Vagina (tissue), 2 donors: ENCODE results near the gene RNF144B. TPM values are rescaled to one million over a fixed set of nuclear protein-coding genes. Genes with fewer than 3 reads are reported as not detected.
"Not testable (repeated sequence)": the region's sequence is repeated elsewhere in the genome, so short reads cannot be mapped to it uniquely, and the experiment has no call there.

Experiments
- DNase-seq, 2 donors: peaks; one replicate each; pipeline ENCODE4 v3.0.0-alpha.2; 2017; ENCODE audit errors: extremely low spot score in 2 of 2
- H3K27ac ChIP-seq: fragments of 200-600 bp; sonication (generic); one replicate; pipeline ENCODE4 v1.5.1; 2019
- H3K27me3 ChIP-seq: fragments of 200-600 bp; sonication (generic); one replicate; pipeline ENCODE4 v1.5.1; 2019
- H3K36me3 ChIP-seq, 2 donors: fragments of 200-600 bp; sonication (generic); one replicate each; pipeline ENCODE4 v1.5.1; 2017 to 2019
- H3K4me1 ChIP-seq: fragments of 200-600 bp; sonication (generic); one replicate; pipeline ENCODE4 v1.5.1; 2019
- H3K4me3 ChIP-seq, 2 donors: fragments of 200-600 bp; sonication (generic); 1 replicate in 1 of 2; 2 replicates in 1 of 2; pipeline ENCODE4 v1.5.1; 2016 to 2019
- H3K9me3 ChIP-seq: fragments of 200-600 bp; sonication (generic); one replicate; pipeline ENCODE4 v1.5.1; 2019
- CTCF ChIP-seq, 3 experiments: fragments of 450-650 bp in 2 of 3; fragments of 200-600 bp in 1 of 3; sonication (generic) in 1 of 3; IDR thresholded peaks; one replicate each; pipeline ENCODE4 v1.5.1; 2017 to 2019; ENCODE audit warnings: antibody characterized with exemption in 3 of 3, mild to moderate bottlenecking in 2 of 3, moderate library complexity in 2 of 3
- POLR2A ChIP-seq, 2 donors: fragments of 450-650 bp; IDR thresholded peaks; one replicate each; pipeline ENCODE4 v1.6.1; 2017; ENCODE audit warnings: antibody characterized with exemption in 2 of 2, mild to moderate bottlenecking in 2 of 2, moderate library complexity in 2 of 2
- POLR2AphosphoS5 ChIP-seq, 2 donors: sonication (generic); formaldehyde crosslinking; IDR thresholded peaks; one replicate each; pipeline ENCODE4 v1.9.0; 2017; ENCODE audit warnings: antibody characterized with exemption in 2 of 2, mild to moderate bottlenecking in 2 of 2, low read depth in 1 of 2; ENCODE audit not compliant: insufficient read depth in 1 of 2
- intact Hi-C: fragments of 100-400 bp; cut with DNase I; formaldehyde crosslinking; loops from one replicate; pipeline ENCODE4 v1.15.1; 2023
- total RNA-seq: library from RNA; depleted of rRNA; stranded (reverse); fragments of >200 nt; gene quantifications from one replicate; pipeline ENCODE4 v1.2.3, GENCODE V29; 2016

The RNF144B gene
- total RNA-seq, 1 donor from 2014 or later: 6.9 TPM

GRCh38 chr6:18406955-18407749, 20.0 kb downstream of the RNF144B start:
- Histone ChIP-seq H3K9me3 (no peaks in the 10 kb centered on the region), H3K36me3 (no peaks in the 10 kb centered on the region), H3K27ac (no peak overlapping the region), H3K27me3 (no peaks in the 10 kb centered on the region), H3K4me3 (no peak overlapping the region), H3K4me1 (no peaks in the 10 kb centered on the region)
- no peak for DNase-seq
- intact Hi-C loops: no loop called here
- no peak for TF ChIP-seq POLR2A (IDR thresholded peaks at IDR 0.05)
- TF ChIP-seq CTCF (IDR thresholded peaks at IDR 0.05): no peak
- TF ChIP-seq POLR2AphosphoS5 (IDR thresholded peaks at IDR 0.05; ENCODE audit: insufficient read depth in 1 of 2, low read depth in 1 of 2): no peak

GRCh38 chr6:18409602-18410001, 22.5 kb downstream of the RNF144B start:
- H3K36me3 ChIP-seq, H3K9me3 ChIP-seq, intact Hi-C loops, H3K27me3 ChIP-seq, DNase-seq, H3K27ac ChIP-seq, H3K4me1 ChIP-seq, H3K4me3 ChIP-seq: not testable (repeated sequence)

DNA sequence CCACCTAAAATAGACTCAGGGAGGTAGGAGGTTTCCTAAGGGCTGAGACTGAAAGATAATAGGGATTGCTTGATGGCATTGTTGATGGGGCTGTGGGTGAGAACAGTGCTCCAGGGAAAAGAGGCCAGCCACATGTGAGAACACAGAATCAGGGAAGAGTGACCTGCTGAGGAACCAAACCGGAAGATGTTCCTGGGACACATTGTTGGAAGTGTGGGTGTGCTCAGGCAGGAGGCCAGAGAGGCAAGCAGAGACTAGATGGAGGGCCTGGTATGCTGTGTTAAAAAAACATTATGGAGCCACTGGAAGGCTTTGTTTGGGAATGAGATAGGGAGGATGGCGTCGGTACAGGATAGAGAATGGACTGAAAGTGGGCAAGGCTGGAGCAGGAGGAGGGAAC, 23.3 kb downstream of the RNF144B start:
- no peaks in the 10 kb centered on the region for H3K27me3 ChIP-seq
- H3K9me3 ChIP-seq: no peaks in the 10 kb centered on the region
- H3K4me1 ChIP-seq: no peaks in the 10 kb centered on the region
- H3K4me3 ChIP-seq: no peak overlapping the region
- DNase-seq: no peak
- intact Hi-C loops: no loop called here
- no peak overlapping the region for H3K27ac ChIP-seq
- H3K36me3 ChIP-seq: no peaks in the 10 kb centered on the region
- TF ChIP-seq CTCF (IDR thresholded peaks at IDR 0.05) (no peak), POLR2A (IDR thresholded peaks at IDR 0.05) (no peak), POLR2AphosphoS5 (IDR thresholded peaks at IDR 0.05; ENCODE audit: insufficient read depth in 1 of 2, low read depth in 1 of 2) (no peak)

DNA sequence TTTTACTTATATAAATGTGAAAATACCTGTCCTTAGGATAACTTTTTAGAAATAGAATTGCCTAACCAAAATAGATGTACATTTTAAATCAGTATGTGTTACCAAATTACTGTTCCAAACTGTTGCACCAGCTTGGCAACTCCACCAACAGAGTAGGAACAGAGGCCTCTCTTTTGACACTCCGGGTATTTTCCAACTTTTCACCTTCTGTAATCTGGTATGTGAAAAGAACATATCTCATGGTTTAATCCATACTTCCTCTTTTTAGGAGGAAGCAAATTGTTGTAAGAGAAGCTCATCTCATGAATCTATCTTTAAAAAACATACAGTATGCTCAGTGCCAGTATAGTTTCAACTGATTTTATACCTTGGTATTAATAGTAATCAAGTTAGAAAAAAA, 24.9 kb downstream of the RNF144B start:
- intact Hi-C loops: no loop called here
- no peaks in the 10 kb centered on the region for H3K4me1 ChIP-seq
- no peaks in the 10 kb centered on the region for H3K36me3 ChIP-seq
- DNase-seq: no peak
- H3K27me3 ChIP-seq: no peaks in the 10 kb centered on the region
- no peak overlapping the region for H3K4me3 ChIP-seq
- TF ChIP-seq POLR2AphosphoS5 (IDR thresholded peaks at IDR 0.05; ENCODE audit: insufficient read depth in 1 of 2, low read depth in 1 of 2): no peak
- no peak for TF ChIP-seq CTCF (IDR thresholded peaks at IDR 0.05)
- TF ChIP-seq POLR2A (IDR thresholded peaks at IDR 0.05): no peak
- H3K9me3 ChIP-seq: no peaks in the 10 kb centered on the region
- no peak overlapping the region for H3K27ac ChIP-seq

DNA sequence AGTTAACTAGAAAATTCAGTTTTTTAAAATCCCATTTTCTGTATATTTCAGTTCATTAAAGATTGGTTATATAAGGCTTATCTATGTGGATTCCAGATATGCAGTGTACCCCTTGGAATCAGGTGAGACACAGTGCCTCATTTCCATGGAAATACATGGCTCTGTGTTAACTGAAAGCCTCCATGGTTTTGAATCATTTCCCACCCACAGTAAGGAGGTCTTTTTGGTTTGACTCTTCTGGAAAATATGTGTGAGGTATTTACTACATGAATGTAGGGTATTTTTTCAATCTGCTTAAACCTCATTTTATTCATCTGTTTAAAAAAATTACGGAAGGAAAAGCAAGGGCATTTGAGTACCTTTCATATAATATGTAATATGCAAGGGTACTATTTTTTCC, 25.5 kb downstream of the RNF144B start:
- H3K4me1 ChIP-seq: no peaks in the 10 kb centered on the region
- intact Hi-C loops: no loop called here
- no peak overlapping the region for H3K4me3 ChIP-seq
- H3K36me3 ChIP-seq: no peaks in the 10 kb centered on the region
- DNase-seq: no peak
- no peak for TF ChIP-seq POLR2AphosphoS5 (IDR thresholded peaks at IDR 0.05; ENCODE audit: insufficient read depth in 1 of 2, low read depth in 1 of 2)
- H3K27ac ChIP-seq: no peak overlapping the region
- H3K27me3 ChIP-seq: no peaks in the 10 kb centered on the region
- no peaks in the 10 kb centered on the region for H3K9me3 ChIP-seq

DNA sequence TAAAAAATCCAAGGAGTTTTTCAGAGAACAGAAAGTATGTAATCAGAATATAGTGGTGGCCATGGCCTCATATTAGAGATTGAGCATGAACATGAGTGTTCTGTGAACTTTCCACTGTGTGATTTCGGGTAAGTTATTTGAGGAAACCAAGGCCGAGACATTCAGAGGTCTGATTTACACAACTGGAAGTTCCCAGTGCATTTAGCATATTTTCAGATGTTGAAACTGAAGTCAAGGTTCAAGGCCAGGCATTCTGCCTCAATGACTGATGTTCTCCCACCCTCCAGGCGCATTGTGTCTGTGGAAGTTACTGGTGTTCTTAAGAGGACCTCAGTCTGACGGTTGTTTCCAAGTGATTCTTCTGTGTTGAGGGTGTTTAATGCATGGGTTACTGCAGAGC, 26.2 kb downstream of the RNF144B start:
- H3K27ac ChIP-seq: no peak overlapping the region
- intact Hi-C loops: no loop called here
- no peaks in the 10 kb centered on the region for H3K4me1 ChIP-seq
- no peak for DNase-seq
- TF ChIP-seq CTCF (IDR thresholded peaks at IDR 0.05): no peak
- no peak for TF ChIP-seq POLR2A (IDR thresholded peaks at IDR 0.05)
- TF ChIP-seq POLR2AphosphoS5 (IDR thresholded peaks at IDR 0.05; ENCODE audit: insufficient read depth in 1 of 2, low read depth in 1 of 2): no peak
- no peak overlapping the region for H3K4me3 ChIP-seq
- no peaks in the 10 kb centered on the region for H3K36me3 ChIP-seq
- no peaks in the 10 kb centered on the region for H3K9me3 ChIP-seq
- H3K27me3 ChIP-seq: no peaks in the 10 kb centered on the region
